ENCODE measurements around the gene PRPS1L1. TPM values are rescaled to one million over a fixed set of nuclear protein-coding genes. Genes with fewer than 3 reads are reported as not detected.

Gene PRPS1L1
- total RNA-seq, 1 donor from 2014 or later = not detected

- H3K27ac ChIP-seq = no peak overlapping the region
Observed at GRCh38 chr7:18045171-18045570, 17.5 kb upstream of the PRPS1L1 start.

GRCh38 chr7:18041191-18041590 lies 13.5 kb upstream of the PRPS1L1 start:
- intact Hi-C loops (cut with DNase I) = no loop called here
- Histone ChIP-seq H3K4me1 (no peaks in the 10 kb centered on the region), H3K27ac (no peak overlapping the region), H3K36me3 (no peaks in the 10 kb centered on the region), H3K27me3 (no peaks in the 10 kb centered on the region), H3K9me3 (no peaks in the 10 kb centered on the region), H3K4me3 (no peak overlapping the region)
- DNase-seq (no peak), ATAC-seq (no peak)
- no peak for TF ChIP-seq CTCF (IDR thresholded peaks at IDR 0.05)

More at GRCh38 chr7:18045171-18045570, 17.5 kb upstream of the PRPS1L1 start:
- Histone ChIP-seq H3K27me3 (no peaks in the 10 kb centered on the region), H3K9me3 (no peaks in the 10 kb centered on the region), H3K36me3 (no peaks in the 10 kb centered on the region), H3K4me3 (no peak overlapping the region), H3K4me1 (no peaks in the 10 kb centered on the region)
- ATAC-seq (no peak), DNase-seq (no peak)
- intact Hi-C loops (cut with DNase I) = no loop called here
- no peak for TF ChIP-seq CTCF (IDR thresholded peaks at IDR 0.05)

- no peak overlapping the region for H3K27ac ChIP-seq
- no peak for DNase-seq
- intact Hi-C loops (cut with DNase I) = no loop called here
Observed at GRCh38 chr7:18040196-18040595, 12.6 kb upstream of the PRPS1L1 start.

GRCh38 chr7:18038382-18038781 lies 10.7 kb upstream of the PRPS1L1 start:
- ATAC-seq = no peak
- Histone ChIP-seq H3K36me3 (no peaks in the 10 kb centered on the region), H3K27me3 (no peaks in the 10 kb centered on the region), H3K4me3 (no peak overlapping the region), H3K9me3 (no peaks in the 10 kb centered on the region), H3K4me1 (no peaks in the 10 kb centered on the region), H3K27ac (no peak overlapping the region)
- DNase-seq = no peak
- intact Hi-C loops (cut with DNase I) = no loop called here
- TF ChIP-seq CTCF (IDR thresholded peaks at IDR 0.05) = no peak

More at GRCh38 chr7:18040196-18040595, 12.6 kb upstream of the PRPS1L1 start:
- Histone ChIP-seq H3K27me3 (no peaks in the 10 kb centered on the region), H3K4me3 (no peak overlapping the region), H3K9me3 (no peaks in the 10 kb centered on the region), H3K4me1 (no peaks in the 10 kb centered on the region), H3K36me3 (no peaks in the 10 kb centered on the region)
- ATAC-seq = no peak
- no peak for TF ChIP-seq CTCF (IDR thresholded peaks at IDR 0.05)

GRCh38 chr7:18037609-18038008 lies 10.0 kb upstream of the PRPS1L1 start:
- Histone ChIP-seq H3K4me1 (no peaks in the 10 kb centered on the region), H3K27ac (no peak overlapping the region), H3K4me3 (no peak overlapping the region), H3K36me3 (no peaks in the 10 kb centered on the region), H3K27me3 (no peaks in the 10 kb centered on the region), H3K9me3 (no peaks in the 10 kb centered on the region)
- DNase-seq = no peak
- intact Hi-C loops (cut with DNase I) = no loop called here
- ATAC-seq = no peak
- TF ChIP-seq CTCF (IDR thresholded peaks at IDR 0.05) = no peak

GRCh38 chr7:18036783-18037182 lies 9.1 kb upstream of the PRPS1L1 start:
- no peaks in the 10 kb centered on the region for H3K4me1 ChIP-seq
- no peak for TF ChIP-seq CTCF (IDR thresholded peaks at IDR 0.05)
- H3K27ac ChIP-seq = no peak overlapping the region
- no peaks in the 10 kb centered on the region for H3K27me3 ChIP-seq
- H3K9me3 ChIP-seq = no peaks in the 10 kb centered on the region
- ATAC-seq (no peak), DNase-seq (no peak)
- H3K36me3 ChIP-seq = no peaks in the 10 kb centered on the region
- intact Hi-C loops (cut with DNase I) = no loop called here
- no peak overlapping the region for H3K4me3 ChIP-seq
